Measurements from ENCODE around the gene HAO1.
"Not testable (repeated sequence)": the region's sequence is repeated elsewhere in the genome, so short reads cannot be mapped to it uniquely, and the experiment has no call there.

DNA sequence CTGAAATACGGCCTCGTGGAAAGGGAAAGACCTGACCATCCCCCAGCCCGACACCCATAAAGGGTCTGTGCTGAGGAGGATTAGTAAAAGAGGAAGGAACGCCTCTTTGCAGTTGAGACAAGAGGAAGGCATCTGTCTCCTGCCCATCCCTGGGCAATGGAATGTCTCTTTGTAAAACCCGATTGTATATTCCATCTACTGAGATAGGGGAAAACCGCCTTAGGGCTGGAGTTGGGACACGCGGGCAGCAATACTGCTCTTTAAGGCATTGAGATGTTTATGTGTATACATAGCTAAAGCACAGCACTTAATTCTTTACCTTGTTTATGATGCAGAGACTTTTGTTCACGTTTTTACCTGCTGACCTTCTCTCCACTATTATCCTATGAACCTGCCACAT lies 16.3 kb upstream of the HAO1 start:
- TF ChIP-seq CTCF (conservative IDR thresholded peaks at IDR 0.05); EZH2 (IDR thresholded peaks at IDR 0.05; ENCODE audit: low read depth): not testable (repeated sequence)

Measured in PC-9 (cell line).